G401 (cell line): ENCODE measurements around the gene TIFAB. TPM values are rescaled to one million over a fixed set of nuclear protein-coding genes. Genes with fewer than 3 reads are reported as not detected.

Source experiments
- DNase-seq: peaks from one replicate; pipeline ENCODE4 v3.0.0-alpha.2; 2015; ENCODE audit warnings: low spot score
- in situ Hi-C: cut with HindIII; loops from 2 replicates; pipeline ENCODE4 v1.10.0; 2016; ENCODE audit warnings: low sequenced_read_pairs, mixed read lengths
- total RNA-seq: library from RNA; depleted of rRNA; stranded (reverse); fragments of >200 nt; shearing (Covaris generic); gene quantifications from 2 replicates; pipeline ENCODE4 v1.2.3, GENCODE V29; 2014

The TIFAB gene
- total RNA-seq, 1 experiment from 2014 or later, result 0.31 TPM

- DNase-seq, result peak; percentile 77
- in situ Hi-C loops, result loop anchor here (5.0 to 25.0 kb wide), 2 partner anchors 90 to 275 kb away; no protein-coding TSS in a partner anchor
Measured at GRCh38 chr5:135462304-135462703, 10.2 kb upstream of the TIFAB start.

GRCh38 chr5:135461481-135462151 is 9.5 kb upstream of the TIFAB start:
- in situ Hi-C loops, result loop anchor here (5.0 to 25.0 kb wide), 2 partner anchors 91 to 276 kb away; no protein-coding TSS in a partner anchor

GRCh38 chr5:135460246-135461033 is 8.3 kb upstream of the TIFAB start:
- in situ Hi-C loops, result loop anchor here (5.0 to 25.0 kb wide), 2 partner anchors 92 to 277 kb away; no protein-coding TSS in a partner anchor
- no peak for DNase-seq

More at GRCh38 chr5:135461481-135462151, 9.5 kb upstream of the TIFAB start:
- no peak for DNase-seq

GRCh38 chr5:135458921-135459331 is 6.8 kb upstream of the TIFAB start:
- in situ Hi-C loops, result loop anchor here (25.0 kb wide), 1 partner anchor 278 kb away; no protein-coding TSS in a partner anchor
- DNase-seq, result no peak

- in situ Hi-C loops, result loop anchor here (25.0 kb wide), 1 partner anchor 279 kb away; no protein-coding TSS in a partner anchor
Measured at GRCh38 chr5:135458356-135458755, 6.2 kb upstream of the TIFAB start.

GRCh38 chr5:135457424-135458071 is 5.4 kb upstream of the TIFAB start:
- peak; percentile 77 for DNase-seq
- in situ Hi-C loops, result loop anchor here (25.0 kb wide), 1 partner anchor 280 kb away; no protein-coding TSS in a partner anchor

More at GRCh38 chr5:135458356-135458755, 6.2 kb upstream of the TIFAB start:
- no peak for DNase-seq

GRCh38 chr5:135456238-135457099 is 4.3 kb upstream of the TIFAB start:
- in situ Hi-C loops, result loop anchor here (25.0 kb wide), 1 partner anchor 281 kb away; no protein-coding TSS in a partner anchor
- DNase-seq, result no peak

GRCh38 chr5:135455876-135456237 is 3.7 kb upstream of the TIFAB start:
- in situ Hi-C loops, result loop anchor here (25.0 kb wide), 1 partner anchor 281 kb away; no protein-coding TSS in a partner anchor
- no peak for DNase-seq

- in situ Hi-C loops, result loop anchor here (25.0 kb wide), 1 partner anchor 282 kb away; no protein-coding TSS in a partner anchor
- DNase-seq, result no peak
Measured at GRCh38 chr5:135454946-135455345, 2.8 kb upstream of the TIFAB start.

- in situ Hi-C loops, result loop anchor here (25.0 kb wide), 1 partner anchor 284 kb away; no protein-coding TSS in a partner anchor
- no peak for DNase-seq
Measured at GRCh38 chr5:135453613-135454012, 1.5 kb upstream of the TIFAB start.

GRCh38 chr5:135451581-135452320 is 400 bp downstream of the TIFAB start:
- no peak for DNase-seq
- in situ Hi-C loops, result loop anchor here (25.0 kb wide), 1 partner anchor 286 kb away; no protein-coding TSS in a partner anchor

- in situ Hi-C loops, result loop anchor here (25.0 kb wide), 1 partner anchor 286 kb away; no protein-coding TSS in a partner anchor
- DNase-seq, result no peak
Measured at GRCh38 chr5:135450952-135451351, 1.2 kb downstream of the TIFAB start.

- in situ Hi-C loops, result loop anchor here (25.0 kb wide), 1 partner anchor 287 kb away; no protein-coding TSS in a partner anchor
- DNase-seq, result no peak
Measured at GRCh38 chr5:135450336-135450735, 1.8 kb downstream of the TIFAB start.

GRCh38 chr5:135449644-135450043 is 2.5 kb downstream of the TIFAB start:
- no peak for DNase-seq
- in situ Hi-C loops, result loop anchor here (25.0 kb wide), 1 partner anchor 288 kb away; no protein-coding TSS in a partner anchor

- no peak for DNase-seq
- in situ Hi-C loops, result no loop called here
Measured at GRCh38 chr5:135448791-135449507, 3.2 kb downstream of the TIFAB start.

- in situ Hi-C loops, result no loop called here
- DNase-seq, result no peak
Measured at GRCh38 chr5:135448071-135448739, 3.9 kb downstream of the TIFAB start.
